Body of pancreas (tissue), 4 donors: ENCODE data around the gene BATF2.

Source experiments
- CTCF ChIP-seq, 7 experiments: fragments of 450-650 bp in 4 of 7; fragments of 200-600 bp in 3 of 7; sonication (generic) in 3 of 7; IDR thresholded peaks; one replicate each; pipeline ENCODE4 v1.5.1; 2016 to 2019; ENCODE audit warnings: antibody characterized with exemption in 7 of 7
- POLR2A ChIP-seq, 3 donors: fragments of 450-650 bp; IDR thresholded peaks; one replicate each; pipeline ENCODE4 v1.6.1; 2016; ENCODE audit warnings: antibody characterized with exemption in 3 of 3, mild to moderate bottlenecking in 2 of 3

DNA sequence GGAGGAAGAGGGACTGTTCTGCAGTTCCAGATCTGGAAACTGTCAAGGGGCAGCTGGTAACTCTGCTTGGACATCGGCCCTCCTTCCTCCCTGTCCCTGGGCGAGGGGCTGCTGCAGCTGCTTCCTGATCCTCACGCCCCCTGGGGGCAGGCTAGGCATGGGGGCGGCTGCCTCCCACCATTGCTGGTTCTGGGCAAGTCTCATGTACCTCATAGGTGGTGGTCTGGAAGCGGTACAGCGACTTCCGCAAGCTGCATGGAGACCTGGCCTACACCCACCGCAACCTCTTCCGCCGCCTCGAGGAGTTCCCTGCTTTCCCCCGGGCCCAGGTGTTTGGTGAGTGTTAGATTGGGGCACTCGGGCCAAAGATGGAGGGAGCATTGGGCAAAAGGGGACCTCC lies 35.4 kb upstream of the BATF2 start:
- TF ChIP-seq CTCF (IDR thresholded peaks at IDR 0.05) (no peak), POLR2A (IDR thresholded peaks at IDR 0.05) (no peak)
